ENCODE measurements around the gene SESN2. TPM values are rescaled to one million over a fixed set of nuclear protein-coding genes. Genes with fewer than 3 reads are reported as not detected.
A peak's percentile ranks its signal among the peaks of the same experiment; 100 is the strongest.

The SESN2 gene
- total and polyA plus RNA-seq, 2 experiments from 2014 or later = 40.2 to 50.7 TPM

DNA sequence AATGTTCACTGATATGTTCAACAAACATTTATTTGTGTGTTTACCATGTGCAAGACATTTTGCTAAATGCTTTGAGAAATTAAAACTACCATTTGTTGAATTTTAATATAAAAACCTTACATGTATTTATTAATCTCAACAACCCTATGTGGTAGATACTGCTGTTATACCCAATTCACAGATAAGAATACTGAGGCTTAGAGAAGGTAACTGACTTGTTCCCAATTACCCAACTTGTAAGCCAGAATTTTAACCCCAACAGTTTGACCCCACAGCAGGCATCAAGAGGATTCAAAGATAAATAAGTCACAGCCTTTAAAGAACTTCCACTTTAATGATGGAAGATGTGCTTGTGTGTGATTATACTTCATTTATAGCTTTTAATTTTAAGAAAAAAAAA lies 30.2 kb upstream of the SESN2 start:
- DNase-seq (ENCODE audit: low spot score) = no peak
- Histone ChIP-seq H3K4me3 (no peak overlapping the region), H4K20me1 (ENCODE audit: insufficient read depth, poor library complexity, severe bottlenecking) (no peaks in the 10 kb centered on the region), H3K9me2 (replicated peaks; ENCODE audit: insufficient read depth) (no peaks in the 10 kb centered on the region), H3K9me3 (ENCODE audit: low read depth) (no peaks in the 10 kb centered on the region), H3K4me2 (no peak overlapping the region), H3K36me3 (replicated peaks; ENCODE audit: insufficient read depth, low read depth) (peaks cover 3% of the 10 kb centered on the region), H2AFZ (no peak overlapping the region), H3K27ac (no peak overlapping the region), H3K79me2 (peaks cover 69% of the 10 kb centered on the region), H3K4me1 (ENCODE audit: insufficient read depth) (peaks cover 4% of the 10 kb centered on the region), H3K27me3 (no peaks in the 10 kb centered on the region)
- TF ChIP-seq, protein P1, sequence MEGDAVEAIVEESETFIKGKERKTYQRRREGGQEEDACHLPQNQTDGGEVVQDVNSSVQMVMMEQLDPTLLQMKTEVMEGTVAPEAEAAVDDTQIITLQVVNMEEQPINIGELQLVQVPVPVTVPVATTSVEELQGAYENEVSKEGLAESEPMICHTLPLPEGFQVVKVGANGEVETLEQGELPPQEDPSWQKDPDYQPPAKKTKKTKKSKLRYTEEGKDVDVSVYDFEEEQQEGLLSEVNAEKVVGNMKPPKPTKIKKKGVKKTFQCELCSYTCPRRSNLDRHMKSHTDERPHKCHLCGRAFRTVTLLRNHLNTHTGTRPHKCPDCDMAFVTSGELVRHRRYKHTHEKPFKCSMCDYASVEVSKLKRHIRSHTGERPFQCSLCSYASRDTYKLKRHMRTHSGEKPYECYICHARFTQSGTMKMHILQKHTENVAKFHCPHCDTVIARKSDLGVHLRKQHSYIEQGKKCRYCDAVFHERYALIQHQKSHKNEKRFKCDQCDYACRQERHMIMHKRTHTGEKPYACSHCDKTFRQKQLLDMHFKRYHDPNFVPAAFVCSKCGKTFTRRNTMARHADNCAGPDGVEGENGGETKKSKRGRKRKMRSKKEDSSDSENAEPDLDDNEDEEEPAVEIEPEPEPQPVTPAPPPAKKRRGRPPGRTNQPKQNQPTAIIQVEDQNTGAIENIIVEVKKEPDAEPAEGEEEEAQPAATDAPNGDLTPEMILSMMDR (IDR thresholded peaks at IDR 0.05; ENCODE audit: poor library complexity) = no peak
- TF ChIP-seq EZH2phosphoT487 (IDR thresholded peaks at IDR 0.05; ENCODE audit: low read depth, severe bottlenecking, unreplicated experiment) (no peak), EZH2 (IDR thresholded peaks at IDR 0.05; ENCODE audit: borderline replicate concordance) (no peak)

DNA sequence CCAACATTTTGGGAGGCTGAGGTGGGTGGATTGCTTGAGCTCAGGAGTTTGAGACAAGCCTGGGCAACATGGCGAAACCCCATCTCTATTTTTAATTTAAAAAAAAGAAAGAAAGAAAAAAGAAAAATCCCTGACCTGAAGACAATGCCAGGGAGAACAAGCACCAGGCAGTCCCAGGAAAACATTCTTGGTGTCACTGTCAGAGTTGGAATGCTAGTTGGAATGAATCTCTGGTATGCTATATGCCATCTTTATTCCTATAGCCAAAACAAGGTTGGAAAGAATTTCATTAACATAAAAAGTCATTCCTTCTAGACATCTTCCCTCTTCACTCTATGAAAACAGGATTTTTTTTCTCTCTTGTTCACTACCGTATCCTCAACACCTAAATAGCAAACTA lies 29.3 kb upstream of the SESN2 start:
- 95% methylated on average over 2 of the region's 2 CpGs for WGBS (ENCODE audit: low lambda C conversion rate, missing lambda C conversion rate)
- no peak overlapping the region for H2AFZ ChIP-seq

DNA sequence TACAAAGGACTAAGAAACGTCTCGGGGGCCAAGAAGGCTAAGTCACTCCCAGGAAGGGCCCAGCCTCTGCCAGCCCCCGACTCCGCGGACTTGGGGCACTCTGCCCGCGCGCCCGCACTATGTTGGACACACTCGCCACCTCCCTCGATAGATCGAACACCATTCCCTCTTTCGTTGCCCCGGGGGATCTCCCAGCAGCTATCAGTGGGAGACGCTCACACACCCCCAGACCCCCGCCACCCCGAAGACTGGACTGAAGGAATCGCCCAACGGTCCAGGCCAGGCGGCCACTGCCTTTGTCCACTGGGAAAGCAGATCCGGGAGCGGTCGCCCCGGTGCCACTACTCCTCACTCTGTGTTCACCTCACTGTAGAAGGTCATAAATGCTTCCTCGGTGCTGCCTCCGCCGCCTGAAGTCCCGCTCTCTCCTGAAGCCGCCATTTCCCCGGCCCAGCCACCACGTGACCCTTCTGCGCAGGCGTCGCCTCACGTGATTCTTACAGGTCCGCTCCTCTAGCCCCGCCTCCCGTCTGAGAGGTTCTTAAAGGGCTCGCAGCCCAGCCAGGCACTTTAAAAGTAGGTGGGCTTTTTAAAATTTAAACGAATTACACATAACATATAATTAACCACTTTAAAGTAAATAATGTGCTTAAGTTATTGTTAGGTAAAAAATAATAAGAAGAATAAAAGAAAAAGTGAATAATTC lies 26.6 kb upstream of the SESN2 start, which contains the start of gene DNAJC8:
TSS of gene DNAJC8 (minus strand) at position 472 of the 706 bp plus-strand sequence. CDS start at position 441, 31 bp downstream.
- Histone ChIP-seq H3K4me2 (peak within 1 kb of the TSS; percentile 95), H3K27ac (peak within 1 kb of the TSS; percentile 82), H3K79me2 (peaks cover 68% of the 10 kb centered on the region), H3K9me3 (ENCODE audit: low read depth) (no peaks in the 10 kb centered on the region), H3K4me1 (ENCODE audit: insufficient read depth) (peaks cover 13% of the 10 kb centered on the region), H3K27me3 (no peaks in the 10 kb centered on the region), H2AFZ (peak within 1 kb of the TSS; percentile 71), H3K36me3 (replicated peaks; ENCODE audit: insufficient read depth, low read depth) (no peaks in the 10 kb centered on the region), H3K4me3 (peak within 1 kb of the TSS; percentile 70), H4K20me1 (ENCODE audit: insufficient read depth, poor library complexity, severe bottlenecking) (peaks cover 3% of the 10 kb centered on the region), H3K9me2 (replicated peaks; ENCODE audit: insufficient read depth) (no peaks in the 10 kb centered on the region)
- peak; percentile 99 for DNase-seq (ENCODE audit: low spot score)
- TF ChIP-seq, protein P1 (IDR thresholded peaks at IDR 0.05; ENCODE audit: poor library complexity) = no peak
- TF ChIP-seq EZH2phosphoT487 (IDR thresholded peaks at IDR 0.05; ENCODE audit: low read depth, severe bottlenecking, unreplicated experiment) (no peak), EZH2 (IDR thresholded peaks at IDR 0.05; ENCODE audit: borderline replicate concordance) (no peak)
- WGBS (ENCODE audit: low lambda C conversion rate, missing lambda C conversion rate) = 2% methylated on average over 40 of the region's 40 CpGs

More for the DNA sequence above, 29.3 kb upstream of the SESN2 start:
- Histone ChIP-seq H3K36me3 (replicated peaks; ENCODE audit: insufficient read depth, low read depth) (peaks cover 3% of the 10 kb centered on the region), H3K4me1 (ENCODE audit: insufficient read depth) (peaks cover 4% of the 10 kb centered on the region), H3K27me3 (no peaks in the 10 kb centered on the region), H3K9me3 (ENCODE audit: low read depth) (no peaks in the 10 kb centered on the region), H3K79me2 (peaks cover 69% of the 10 kb centered on the region), H3K4me2 (no peak overlapping the region), H3K4me3 (no peak overlapping the region), H3K27ac (no peak overlapping the region), H3K9me2 (replicated peaks; ENCODE audit: insufficient read depth) (no peaks in the 10 kb centered on the region), H4K20me1 (ENCODE audit: insufficient read depth, poor library complexity, severe bottlenecking) (no peaks in the 10 kb centered on the region)
- DNase-seq (ENCODE audit: low spot score) = no peak
- TF ChIP-seq, protein P1 (IDR thresholded peaks at IDR 0.05; ENCODE audit: poor library complexity) = no peak
- TF ChIP-seq EZH2phosphoT487 (IDR thresholded peaks at IDR 0.05; ENCODE audit: low read depth, severe bottlenecking, unreplicated experiment) = no peak
- no peak for TF ChIP-seq EZH2 (IDR thresholded peaks at IDR 0.05; ENCODE audit: borderline replicate concordance)
